HG03521 (cell line): Measurements from ENCODE around the gene CSTA.
A peak's percentile ranks its signal among the peaks of the same experiment; 100 is the strongest.

ENCODE experiments used
- ATAC-seq: cut with Tn5 transposase; IDR thresholded peaks from one replicate; pipeline ENCODE4 v1.9.1; 2021; ENCODE audit warnings: mild to moderate bottlenecking, moderate library complexity; ENCODE audit not compliant: unreplicated experiment

Gene CSTA

GRCh38 chr3:122377975-122378374 lies 52.9 kb downstream of the CSTA start:
- ATAC-seq, result no peak

DNA sequence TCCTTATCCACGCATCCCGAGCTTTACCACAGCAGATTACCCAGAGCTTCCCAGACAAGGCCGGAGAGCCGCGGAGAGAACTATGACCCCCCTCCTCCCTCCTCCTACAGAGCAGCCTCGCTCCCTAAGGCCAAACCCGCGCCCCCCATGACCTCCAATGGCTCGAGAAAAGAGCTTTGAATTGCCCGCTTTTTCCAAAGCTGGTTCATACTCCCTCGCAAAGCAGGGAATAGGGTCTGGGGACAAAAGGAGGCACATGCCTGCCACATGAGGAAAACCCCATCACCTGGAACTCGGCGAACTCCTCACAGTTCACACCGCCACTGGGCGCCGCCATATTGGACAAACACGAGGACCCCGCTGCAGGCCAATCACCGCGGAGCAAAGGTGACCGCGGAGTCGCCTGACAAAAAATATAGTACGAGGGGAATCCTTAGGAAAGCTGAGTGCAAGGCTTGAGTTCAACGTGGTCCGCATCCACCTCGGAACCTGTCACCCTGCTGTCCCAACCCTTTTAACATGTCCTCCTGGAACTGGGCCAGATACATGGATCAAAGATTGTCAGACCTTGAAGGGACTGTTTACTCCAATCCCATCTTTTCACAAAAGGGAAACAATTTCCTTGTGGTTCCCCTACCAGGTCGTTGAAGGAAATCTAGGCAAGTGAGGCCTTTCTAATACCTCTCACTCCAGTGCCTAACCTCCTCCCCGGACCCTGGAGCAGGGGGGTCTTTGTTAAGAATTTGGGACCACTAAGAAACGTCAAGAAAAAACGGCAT lies 58.0 kb downstream of the CSTA start, which contains the start of gene MIX23:
TSS of gene MIX23 (minus strand) at position 344 of the 779 bp plus-strand sequence. CDS start at position 337, 7 bp downstream.
- ATAC-seq, result peak; percentile 31

DNA sequence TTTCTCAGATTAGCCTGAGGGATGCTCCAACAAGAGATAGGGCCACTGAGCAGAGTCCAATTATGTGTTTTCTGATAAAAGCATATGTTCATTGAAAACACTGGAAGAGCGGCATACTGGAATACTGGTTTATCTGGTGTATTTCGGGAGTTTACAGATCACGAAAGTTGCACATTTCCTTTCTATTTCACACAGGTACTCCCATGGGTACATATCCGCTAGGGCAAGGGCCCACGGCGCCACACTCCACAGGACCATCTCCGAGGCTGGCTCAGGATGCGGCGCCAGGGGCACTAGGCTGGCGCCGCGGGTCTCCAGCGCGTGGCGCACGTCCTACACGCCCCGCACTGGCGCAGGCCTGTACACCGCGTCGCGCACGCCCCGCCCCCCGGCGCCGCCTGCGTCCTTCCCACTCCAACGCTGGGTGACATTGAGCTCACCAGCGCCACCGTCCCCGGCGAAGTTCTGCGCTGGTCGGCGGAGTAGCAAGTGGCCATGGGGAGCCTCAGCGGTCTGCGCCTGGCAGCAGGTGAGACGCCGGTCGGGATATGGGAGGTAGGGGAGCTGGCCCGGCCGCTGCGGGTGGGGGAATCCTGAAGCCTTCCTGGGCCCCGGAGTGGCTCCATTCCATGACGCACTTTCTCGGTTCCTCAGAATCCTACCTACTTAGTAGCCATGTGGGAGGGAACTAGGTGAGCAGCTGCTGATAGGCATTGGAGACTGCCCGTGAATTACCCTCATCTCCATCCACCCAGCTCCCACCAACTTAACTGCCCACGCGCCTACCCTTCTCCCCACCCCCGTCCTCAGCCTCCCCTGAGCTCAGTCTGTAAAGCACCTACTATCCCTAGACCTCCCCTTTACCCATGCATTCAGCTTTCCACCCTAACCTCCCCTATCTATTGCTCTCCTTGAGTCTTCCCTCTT lies 59.0 kb downstream of the CSTA start, which contains the start of gene FAM162A:
TSS of gene FAM162A (plus strand) at position 412 of the 927 bp plus-strand sequence. CDS start at position 496, 84 bp downstream.
- ATAC-seq, result peak; percentile 95

DNA sequence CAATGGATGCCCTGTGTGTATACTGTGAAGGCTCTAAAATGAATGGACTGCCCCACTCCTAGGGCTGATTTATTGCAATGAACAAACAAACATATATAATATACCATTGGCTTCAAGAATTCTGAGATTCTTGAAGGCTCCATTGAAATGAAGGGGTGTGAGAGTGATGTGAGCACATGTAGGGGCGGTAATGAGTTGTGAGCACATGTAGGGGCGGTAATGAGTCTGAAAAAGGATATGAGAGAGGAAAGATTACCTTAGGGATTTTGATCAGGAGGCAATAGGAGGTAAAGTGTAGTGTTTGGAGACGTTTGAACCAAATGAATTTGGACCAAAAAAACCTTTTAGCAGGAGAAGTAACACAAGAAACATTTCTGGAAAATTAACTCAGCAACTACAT lies 62.7 kb downstream of the CSTA start:
- ATAC-seq, result no peak

DNA sequence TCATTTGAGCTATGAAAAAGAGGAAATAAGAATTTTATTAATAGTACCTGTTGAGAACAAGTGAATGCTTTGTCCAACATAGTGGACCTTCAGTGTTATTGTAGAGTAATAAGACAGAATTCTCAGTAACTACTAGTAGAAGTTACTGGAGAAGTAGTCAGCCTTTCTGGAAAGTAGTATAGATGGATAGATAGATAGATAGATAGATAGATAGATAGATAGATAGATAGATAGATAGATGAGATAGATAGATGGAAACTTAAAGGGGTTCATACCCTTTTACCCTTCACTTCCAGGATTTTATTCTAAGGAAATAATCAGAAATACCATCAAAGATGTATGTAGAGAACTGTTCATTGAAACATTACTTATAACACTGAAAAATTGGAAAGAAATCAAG lies 64.1 kb downstream of the CSTA start:
- no peak for ATAC-seq

DNA sequence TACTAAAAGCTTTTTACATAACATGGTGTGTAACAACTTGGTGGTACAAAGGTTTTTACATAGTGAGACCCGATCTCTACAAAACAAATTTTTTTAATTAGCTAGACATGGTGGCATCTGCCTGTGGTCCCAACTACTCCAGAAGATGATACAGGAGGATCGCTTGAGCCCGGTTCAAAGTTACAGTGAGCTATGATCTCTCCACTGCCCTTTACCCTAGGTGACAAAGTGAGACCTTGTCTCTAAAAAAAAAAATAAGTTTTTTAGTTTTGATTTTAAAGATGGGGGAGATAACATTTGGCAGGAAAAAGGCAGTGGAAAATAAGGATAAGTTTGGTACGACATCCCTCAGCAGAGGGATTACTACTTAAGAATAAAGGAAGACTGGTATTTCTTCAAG lies 64.8 kb downstream of the CSTA start:
- ATAC-seq, result no peak

DNA sequence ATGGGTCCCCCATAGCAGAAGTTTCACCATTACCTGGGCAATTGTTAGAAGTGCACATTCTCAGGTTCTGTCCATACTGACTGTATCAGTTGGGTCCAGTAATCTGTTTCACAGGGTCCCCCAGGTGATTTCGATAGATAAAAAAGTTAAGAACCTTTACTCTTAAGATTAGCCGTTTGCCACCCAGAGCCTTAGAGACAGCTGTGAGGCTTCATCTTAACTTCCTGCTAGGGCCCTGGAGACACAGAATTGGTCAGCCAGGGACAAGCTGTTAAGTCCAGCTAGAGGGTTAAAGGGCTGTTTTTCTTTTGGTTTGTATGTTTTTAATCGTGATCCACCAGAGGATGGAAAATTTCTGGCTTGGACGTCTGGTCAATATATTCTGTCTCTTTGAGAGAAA lies 65.6 kb downstream of the CSTA start:
- no peak for ATAC-seq
